ENCODE measurements around the gene ITGA3.

- TF ChIP-seq CTCF (conservative IDR thresholded peaks at IDR 0.05; ENCODE audit: low read length) (no peak), EZH2phosphoT487 (IDR thresholded peaks at IDR 0.05; ENCODE audit: borderline replicate concordance) (no peak)
Measured at GRCh38 chr17:50052822-50053653, 2.9 kb upstream of the ITGA3 start.
